ENCODE data around the gene UCHL5.

- TF ChIP-seq CTCF (IDR thresholded peaks at IDR 0.05) (no peak), POLR2A (IDR thresholded peaks at IDR 0.05) (no peak)
Measured at GRCh38 chr1:192967211-192967877, 91.8 kb downstream of the UCHL5 start.
